Nephron (organoid): Measurements from ENCODE around the gene TTC21A.

Source experiments
- H3K27ac Mint-ChIP-seq, 3 experiments: 2 replicates each; pipeline ENCODE4 v1.8.0; 2020; ENCODE audit warnings: mixed read lengths in 3 of 3, mild to moderate bottlenecking in 2 of 3, moderate library complexity in 1 of 3
- H3K27me3 Mint-ChIP-seq: 2 replicates; pipeline ENCODE4 v1.8.0; 2021; ENCODE audit warnings: low read depth, mild to moderate bottlenecking, moderate library complexity, mixed read lengths
- H3K36me3 Mint-ChIP-seq: 2 replicates; pipeline ENCODE4 v1.8.0; 2020; ENCODE audit warnings: low read depth, mixed read lengths
- H3K4me1 Mint-ChIP-seq: 2 replicates; pipeline ENCODE4 v1.8.0; 2020; ENCODE audit warnings: mixed read lengths
- H3K4me3 Mint-ChIP-seq, 3 experiments: 2 replicates each; pipeline ENCODE4 v1.8.0; 2020; ENCODE audit warnings: mild to moderate bottlenecking in 3 of 3, mixed read lengths in 3 of 3, moderate library complexity in 2 of 3
- H3K9me3 Mint-ChIP-seq: 2 replicates; pipeline ENCODE4 v1.8.0; 2020; ENCODE audit warnings: mixed read lengths
- CTCF ChIP-seq, 3 experiments: fragments of 200-600 bp; sonication (generic); IDR thresholded peaks; one replicate each; pipeline ENCODE4 v1.5.0; 2021; ENCODE audit warnings: antibody characterized with exemption in 3 of 3; ENCODE audit not compliant: unreplicated experiment in 3 of 3

Gene TTC21A

GRCh38 chr3:39067286-39067685 lies 40.2 kb upstream of the TTC21A start:
- H3K9me3 Mint-ChIP-seq, result no peaks in the 10 kb centered on the region
- H3K36me3 Mint-ChIP-seq, result peaks cover 49% of the 10 kb centered on the region
- no peak overlapping the region for H3K4me3 Mint-ChIP-seq
- TF ChIP-seq CTCF (IDR thresholded peaks at IDR 0.05; ENCODE audit: unreplicated experiment in 3 of 3), result no peak
- no peaks in the 10 kb centered on the region for H3K27me3 Mint-ChIP-seq
- peaks cover 5% of the 10 kb centered on the region for H3K4me1 Mint-ChIP-seq
- H3K27ac Mint-ChIP-seq, result no peak overlapping the region

GRCh38 chr3:39068556-39068955 lies 38.9 kb upstream of the TTC21A start:
- Mint-ChIP-seq H3K4me3 (no peak overlapping the region), H3K36me3 (peaks cover 59% of the 10 kb centered on the region), H3K27me3 (no peaks in the 10 kb centered on the region)

GRCh38 chr3:39075910-39076309 lies 31.6 kb upstream of the TTC21A start:
- Mint-ChIP-seq H3K4me3 (no peak overlapping the region), H3K4me1 (peaks cover 5% of the 10 kb centered on the region), H3K36me3 (peaks cover 81% of the 10 kb centered on the region), H3K9me3 (no peaks in the 10 kb centered on the region), H3K27me3 (no peaks in the 10 kb centered on the region), H3K27ac (no peak overlapping the region)
- TF ChIP-seq CTCF (IDR thresholded peaks at IDR 0.05; ENCODE audit: unreplicated experiment in 3 of 3), result no peak

More at GRCh38 chr3:39068556-39068955, 38.9 kb upstream of the TTC21A start:
- TF ChIP-seq CTCF (IDR thresholded peaks at IDR 0.05; ENCODE audit: unreplicated experiment in 3 of 3), result no peak
- H3K4me1 Mint-ChIP-seq, result peaks cover 5% of the 10 kb centered on the region
- H3K27ac Mint-ChIP-seq, result no peak overlapping the region
- no peaks in the 10 kb centered on the region for H3K9me3 Mint-ChIP-seq

GRCh38 chr3:39079530-39079929 lies 27.9 kb upstream of the TTC21A start:
- Mint-ChIP-seq H3K9me3 (no peaks in the 10 kb centered on the region), H3K27me3 (no peaks in the 10 kb centered on the region), H3K4me1 (peaks cover 5% of the 10 kb centered on the region), H3K36me3 (peaks cover 84% of the 10 kb centered on the region), H3K27ac (no peak overlapping the region), H3K4me3 (no peak overlapping the region)
- no peak for TF ChIP-seq CTCF (IDR thresholded peaks at IDR 0.05; ENCODE audit: unreplicated experiment in 3 of 3)

- H3K27me3 Mint-ChIP-seq, result no peaks in the 10 kb centered on the region
- peaks cover 80% of the 10 kb centered on the region for H3K36me3 Mint-ChIP-seq
- H3K4me1 Mint-ChIP-seq, result peaks cover 5% of the 10 kb centered on the region
- H3K4me3 Mint-ChIP-seq, result no peak overlapping the region
- no peak overlapping the region for H3K27ac Mint-ChIP-seq
- no peak for TF ChIP-seq CTCF (IDR thresholded peaks at IDR 0.05; ENCODE audit: unreplicated experiment in 3 of 3)
- no peaks in the 10 kb centered on the region for H3K9me3 Mint-ChIP-seq
These were observed 27.5 kb upstream of the TTC21A start for GRCh38 chr3:39080026-39080425.

- H3K4me1 Mint-ChIP-seq, result peaks cover 5% of the 10 kb centered on the region
- no peaks in the 10 kb centered on the region for H3K27me3 Mint-ChIP-seq
- no peak for TF ChIP-seq CTCF (IDR thresholded peaks at IDR 0.05; ENCODE audit: unreplicated experiment in 3 of 3)
- H3K4me3 Mint-ChIP-seq, result no peak overlapping the region
- H3K9me3 Mint-ChIP-seq, result no peaks in the 10 kb centered on the region
- no peak overlapping the region for H3K27ac Mint-ChIP-seq
- H3K36me3 Mint-ChIP-seq, result peaks cover 71% of the 10 kb centered on the region
These were observed 24.7 kb upstream of the TTC21A start for GRCh38 chr3:39082666-39083313.
